ENCODE measurements around the gene RNASE12. TPM values are rescaled to one million over a fixed set of nuclear protein-coding genes. Genes with fewer than 3 reads are reported as not detected.

Gene RNASE12
- total and polyA plus RNA-seq, 2 experiments from 2014 or later, result not detected

DNA sequence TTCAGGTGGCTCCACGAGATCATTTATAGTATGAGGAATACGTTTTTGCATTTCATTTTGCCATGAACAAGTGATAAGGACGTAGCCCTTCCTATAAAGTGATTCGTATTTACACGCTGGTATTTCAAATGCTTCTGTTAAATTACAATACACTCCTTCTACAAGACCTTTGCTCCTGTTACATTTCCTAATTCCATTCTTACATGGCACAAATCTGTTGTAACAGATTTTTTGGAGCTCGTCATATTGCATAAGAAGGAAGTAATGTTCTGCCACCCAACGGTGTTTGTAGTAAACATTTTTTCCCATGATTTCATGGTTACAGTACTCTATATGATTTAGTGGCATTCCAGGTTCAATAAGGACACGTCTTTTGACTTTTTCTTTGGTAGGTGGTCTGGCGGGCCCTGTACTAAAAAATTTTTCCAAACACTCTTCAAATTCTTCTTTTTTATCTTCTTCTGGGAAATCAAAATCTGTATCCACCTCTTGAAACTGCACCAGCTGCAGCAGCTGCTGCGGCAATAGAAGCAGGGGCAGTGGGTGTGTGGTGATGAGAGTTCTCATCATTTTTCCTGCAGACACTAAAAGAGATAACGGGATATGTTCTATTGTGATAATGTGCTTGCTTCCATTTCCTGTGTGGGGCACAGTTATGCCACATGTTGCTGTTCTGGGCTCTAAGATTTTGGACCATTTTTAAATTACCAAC, 34.5 kb downstream of the RNASE12 start:
- Histone ChIP-seq H3K4me3 (no peak overlapping the region), H2AFZ (no peak overlapping the region), H3K4me1 (ENCODE audit: insufficient read depth) (no peaks in the 10 kb centered on the region)

DNA sequence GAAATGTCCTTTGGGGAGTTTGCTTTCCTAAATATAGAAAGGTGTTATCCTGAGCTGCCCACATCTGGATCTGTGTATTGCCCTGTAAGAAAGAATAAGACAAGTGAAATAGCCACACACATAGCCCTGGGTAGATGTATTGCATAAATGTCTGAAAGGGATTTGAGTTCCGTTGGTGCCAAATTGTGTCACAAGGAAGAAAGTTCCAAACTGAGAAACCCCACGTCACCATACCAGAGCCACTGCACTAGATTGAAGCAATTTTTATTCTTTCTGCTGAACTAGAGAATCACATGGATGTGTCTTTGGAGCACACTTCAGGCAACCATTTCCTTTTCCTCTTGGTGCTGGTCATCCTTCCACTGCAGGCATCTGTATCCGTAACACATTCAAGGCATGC, 35.3 kb downstream of the RNASE12 start:
- TF ChIP-seq, protein P1, sequence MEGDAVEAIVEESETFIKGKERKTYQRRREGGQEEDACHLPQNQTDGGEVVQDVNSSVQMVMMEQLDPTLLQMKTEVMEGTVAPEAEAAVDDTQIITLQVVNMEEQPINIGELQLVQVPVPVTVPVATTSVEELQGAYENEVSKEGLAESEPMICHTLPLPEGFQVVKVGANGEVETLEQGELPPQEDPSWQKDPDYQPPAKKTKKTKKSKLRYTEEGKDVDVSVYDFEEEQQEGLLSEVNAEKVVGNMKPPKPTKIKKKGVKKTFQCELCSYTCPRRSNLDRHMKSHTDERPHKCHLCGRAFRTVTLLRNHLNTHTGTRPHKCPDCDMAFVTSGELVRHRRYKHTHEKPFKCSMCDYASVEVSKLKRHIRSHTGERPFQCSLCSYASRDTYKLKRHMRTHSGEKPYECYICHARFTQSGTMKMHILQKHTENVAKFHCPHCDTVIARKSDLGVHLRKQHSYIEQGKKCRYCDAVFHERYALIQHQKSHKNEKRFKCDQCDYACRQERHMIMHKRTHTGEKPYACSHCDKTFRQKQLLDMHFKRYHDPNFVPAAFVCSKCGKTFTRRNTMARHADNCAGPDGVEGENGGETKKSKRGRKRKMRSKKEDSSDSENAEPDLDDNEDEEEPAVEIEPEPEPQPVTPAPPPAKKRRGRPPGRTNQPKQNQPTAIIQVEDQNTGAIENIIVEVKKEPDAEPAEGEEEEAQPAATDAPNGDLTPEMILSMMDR (IDR thresholded peaks at IDR 0.05; ENCODE audit: poor library complexity), result no peak
- TF ChIP-seq EZH2 (IDR thresholded peaks at IDR 0.05; ENCODE audit: borderline replicate concordance) (no peak), EZH2phosphoT487 (IDR thresholded peaks at IDR 0.05; ENCODE audit: low read depth, severe bottlenecking, unreplicated experiment) (no peak)
- no peak for DNase-seq (ENCODE audit: low spot score)
- no peak overlapping the region for H3K4me2 ChIP-seq
- no peak overlapping the region for H2AFZ ChIP-seq
- H3K9me2 ChIP-seq (replicated peaks; ENCODE audit: insufficient read depth), result no peaks in the 10 kb centered on the region
- H3K4me1 ChIP-seq (ENCODE audit: insufficient read depth), result no peaks in the 10 kb centered on the region
- H3K9me3 ChIP-seq (ENCODE audit: low read depth), result no peaks in the 10 kb centered on the region
- H4K20me1 ChIP-seq (ENCODE audit: insufficient read depth, poor library complexity, severe bottlenecking), result no peaks in the 10 kb centered on the region
- H3K36me3 ChIP-seq (replicated peaks; ENCODE audit: insufficient read depth, low read depth), result no peaks in the 10 kb centered on the region
- 95% methylated on average over 3 of the region's 3 CpGs for WGBS (ENCODE audit: low lambda C conversion rate, missing lambda C conversion rate)
- H3K27me3 ChIP-seq, result no peaks in the 10 kb centered on the region
- H3K79me2 ChIP-seq, result no peaks in the 10 kb centered on the region
- no peak overlapping the region for H3K27ac ChIP-seq
- no peak overlapping the region for H3K4me3 ChIP-seq

More for the DNA sequence above, 34.5 kb downstream of the RNASE12 start:
- DNase-seq (ENCODE audit: low spot score), result no peak
- H3K36me3 ChIP-seq (replicated peaks; ENCODE audit: insufficient read depth, low read depth), result no peaks in the 10 kb centered on the region
- WGBS (ENCODE audit: low lambda C conversion rate, missing lambda C conversion rate), result 87% methylated on average over 11 of the region's 11 CpGs
- no peak overlapping the region for H3K27ac ChIP-seq
- no peaks in the 10 kb centered on the region for H4K20me1 ChIP-seq (ENCODE audit: insufficient read depth, poor library complexity, severe bottlenecking)
- H3K9me2 ChIP-seq (replicated peaks; ENCODE audit: insufficient read depth), result no peaks in the 10 kb centered on the region
- H3K27me3 ChIP-seq, result no peaks in the 10 kb centered on the region
- no peaks in the 10 kb centered on the region for H3K79me2 ChIP-seq
- no peak overlapping the region for H3K4me2 ChIP-seq
- no peaks in the 10 kb centered on the region for H3K9me3 ChIP-seq (ENCODE audit: low read depth)
- TF ChIP-seq EZH2phosphoT487 (IDR thresholded peaks at IDR 0.05; ENCODE audit: low read depth, severe bottlenecking, unreplicated experiment), result no peak
- no peak for TF ChIP-seq EZH2 (IDR thresholded peaks at IDR 0.05; ENCODE audit: borderline replicate concordance)
- TF ChIP-seq, protein P1 (IDR thresholded peaks at IDR 0.05; ENCODE audit: poor library complexity), result no peak

DNA sequence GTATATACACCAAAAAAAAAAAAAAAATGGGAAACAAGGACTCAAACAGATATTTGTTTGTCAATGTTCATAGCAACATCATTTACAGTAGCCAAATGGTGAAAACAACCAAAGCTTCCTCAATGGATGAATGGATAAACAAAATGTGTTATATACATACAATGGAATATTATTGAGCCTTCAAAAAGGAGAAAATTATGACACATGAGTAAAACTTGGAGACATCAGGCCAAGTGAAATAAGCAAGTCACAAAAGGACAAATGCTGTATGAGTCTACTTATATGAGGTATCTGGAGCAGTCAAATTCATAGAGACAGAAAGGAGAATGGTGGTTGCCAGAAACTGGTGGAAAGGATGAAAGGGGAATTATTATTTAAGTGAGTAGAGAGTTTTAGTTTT, 38.2 kb downstream of the RNASE12 start:
- H3K9me2 ChIP-seq (replicated peaks; ENCODE audit: insufficient read depth), result no peaks in the 10 kb centered on the region
- no peak overlapping the region for H2AFZ ChIP-seq
- no peak overlapping the region for H3K27ac ChIP-seq
- H3K4me1 ChIP-seq (ENCODE audit: insufficient read depth), result no peaks in the 10 kb centered on the region
- no peaks in the 10 kb centered on the region for H3K27me3 ChIP-seq
- H3K79me2 ChIP-seq, result no peaks in the 10 kb centered on the region
- no peaks in the 10 kb centered on the region for H3K36me3 ChIP-seq (replicated peaks; ENCODE audit: insufficient read depth, low read depth)
- H3K9me3 ChIP-seq (ENCODE audit: low read depth), result no peaks in the 10 kb centered on the region
- TF ChIP-seq, protein P1 (IDR thresholded peaks at IDR 0.05; ENCODE audit: poor library complexity), result no peak
- no peak for TF ChIP-seq EZH2phosphoT487 (IDR thresholded peaks at IDR 0.05; ENCODE audit: low read depth, severe bottlenecking, unreplicated experiment)
- no peak for TF ChIP-seq EZH2 (IDR thresholded peaks at IDR 0.05; ENCODE audit: borderline replicate concordance)
- H3K4me3 ChIP-seq, result no peak overlapping the region
- H3K4me2 ChIP-seq, result no peak overlapping the region
- no peak for DNase-seq (ENCODE audit: low spot score)
- no peaks in the 10 kb centered on the region for H4K20me1 ChIP-seq (ENCODE audit: insufficient read depth, poor library complexity, severe bottlenecking)

Data from hepatocyte (in vitro differentiated cells).